Tongue (tissue), 2 donors: ENCODE measurements around the gene CCSER2. TPM values are rescaled to one million over a fixed set of nuclear protein-coding genes. Genes with fewer than 3 reads are reported as not detected.
"Not testable (repeated sequence)": the region's sequence is repeated elsewhere in the genome, so short reads cannot be mapped to it uniquely, and the experiment has no call there.

ENCODE experiments used
- DNase-seq: peaks from one replicate; pipeline ENCODE4 v3.0.0-alpha.2; 2015
- total RNA-seq: library from RNA; depleted of rRNA; stranded (reverse); fragments of >200 nt; gene quantifications from one replicate; pipeline ENCODE4 v1.2.3, GENCODE V29; 2014

The CCSER2 gene
- total RNA-seq, 1 donor from 2014 or later: 67.2 TPM

- no peak for DNase-seq
These were observed 63.8 kb downstream of the CCSER2 start for GRCh38 chr10:84392181-84392580.

- no peak for DNase-seq
These were observed 67.2 kb downstream of the CCSER2 start for GRCh38 chr10:84395581-84395980.

- DNase-seq: no peak
These were observed 69.4 kb downstream of the CCSER2 start for GRCh38 chr10:84397735-84398144.

DNA sequence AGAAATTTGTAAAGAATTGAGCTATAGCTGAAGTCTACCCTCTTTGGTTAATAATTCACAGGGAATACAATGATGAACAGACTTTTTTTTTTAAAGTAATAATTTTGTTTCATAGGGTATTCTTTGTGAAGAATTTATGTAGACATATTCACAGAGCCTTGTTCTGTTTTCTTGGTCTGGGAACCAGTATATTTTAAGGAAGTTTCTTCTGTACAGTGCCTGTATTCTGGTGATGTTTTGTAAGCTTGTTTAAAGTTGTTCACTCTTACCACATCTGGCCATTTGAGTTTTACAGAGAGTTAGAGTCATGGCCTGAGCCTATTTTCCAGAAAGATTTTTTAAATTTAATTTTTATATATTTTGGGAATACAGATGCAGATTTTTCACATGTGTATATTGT is 70.3 kb downstream of the CCSER2 start:
- DNase-seq: no peak

- DNase-seq: peak; percentile 7
These were observed 73.6 kb downstream of the CCSER2 start for GRCh38 chr10:84401854-84402611.

DNA sequence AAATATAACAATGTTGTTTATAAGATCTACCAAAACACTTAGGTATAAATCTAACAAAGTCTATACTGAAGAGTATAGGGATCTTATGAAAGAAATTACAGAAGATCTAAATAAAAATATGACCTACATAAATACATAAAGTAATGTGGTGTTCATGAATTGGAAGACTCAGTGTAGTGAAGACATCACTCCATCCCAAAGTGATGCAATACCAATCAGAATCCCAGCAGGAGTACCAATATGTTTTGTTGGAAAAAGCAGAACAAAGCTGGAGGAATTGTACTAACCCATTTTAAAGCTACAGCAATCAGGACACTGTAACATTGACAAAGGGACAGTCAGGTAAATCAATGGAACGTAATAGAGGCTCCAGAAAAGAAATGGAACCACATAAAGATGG is 76.4 kb downstream of the CCSER2 start:
- DNase-seq: no peak

GRCh38 chr10:84405662-84406061 is 77.3 kb downstream of the CCSER2 start:
- no peak for DNase-seq

DNA sequence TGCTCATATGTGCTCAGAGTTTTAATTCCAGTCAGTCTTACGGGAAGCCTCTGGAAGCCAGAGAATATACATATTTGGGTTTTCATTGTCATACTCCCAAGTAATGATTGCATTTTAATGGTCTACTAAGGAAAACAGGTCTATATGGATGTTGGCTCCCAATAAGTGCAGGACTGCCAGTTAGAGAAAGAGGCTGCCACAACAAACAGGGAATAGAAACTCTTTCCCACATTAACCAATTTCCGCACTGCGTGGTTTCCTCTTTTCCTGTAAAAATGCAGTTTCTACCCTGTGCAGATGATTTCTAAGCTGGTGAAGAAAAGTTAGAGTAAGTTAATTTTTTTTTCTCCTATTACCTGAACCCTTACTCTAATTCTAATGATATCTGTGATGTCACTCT is 78.2 kb downstream of the CCSER2 start:
- DNase-seq: peak; percentile 24

DNA sequence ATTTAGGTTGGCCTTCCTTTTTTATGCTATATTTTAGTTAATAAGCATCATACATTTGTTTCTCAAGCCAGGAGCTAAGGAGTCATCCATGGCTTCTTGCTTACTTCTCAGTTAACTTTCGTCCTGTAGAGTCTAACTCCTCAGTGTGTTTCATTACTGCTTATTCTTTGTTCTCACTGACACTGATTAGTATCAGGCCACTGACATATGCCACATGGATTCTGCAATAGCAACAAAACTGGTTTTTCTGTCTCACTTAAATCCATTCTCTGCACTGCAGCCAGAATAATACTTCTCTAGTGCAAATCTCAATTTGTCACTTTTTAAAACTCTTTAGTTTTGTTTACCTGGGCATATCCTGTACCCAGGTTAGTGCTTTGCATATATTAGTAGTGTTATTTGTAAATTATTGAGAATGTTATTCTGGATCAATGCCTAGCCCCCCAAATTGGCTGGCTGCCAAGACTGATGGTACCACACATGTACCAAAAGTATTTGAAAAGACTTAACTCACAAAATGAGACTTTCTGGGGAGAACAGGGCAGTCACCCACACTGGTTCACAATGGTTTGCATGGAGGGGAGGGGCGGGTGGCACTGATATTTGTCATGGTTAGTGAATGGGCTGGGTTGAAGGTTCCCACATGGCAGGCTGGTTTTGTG is 79.1 kb downstream of the CCSER2 start:
- peak; percentile 29 for DNase-seq

DNA sequence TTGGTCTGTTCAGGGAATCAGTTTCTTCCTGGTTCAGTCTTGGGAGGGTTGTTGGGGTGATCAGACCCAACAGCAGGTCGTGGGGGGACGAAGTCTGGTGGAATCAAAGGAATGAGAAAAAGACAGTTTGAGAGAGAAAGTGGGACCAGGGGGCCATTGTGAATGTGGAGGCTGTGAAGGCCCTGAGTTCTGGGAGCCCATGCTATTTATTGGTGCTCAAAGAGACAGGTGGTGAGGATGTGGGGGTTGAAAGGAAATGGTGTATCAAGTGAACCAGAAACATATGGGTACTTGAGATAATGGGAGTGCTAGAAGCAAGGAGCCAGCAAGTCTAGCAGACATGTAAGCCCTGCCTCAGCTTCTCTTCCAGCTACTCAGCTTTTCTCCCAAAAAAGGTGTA is 84.1 kb downstream of the CCSER2 start:
- DNase-seq: no peak

DNA sequence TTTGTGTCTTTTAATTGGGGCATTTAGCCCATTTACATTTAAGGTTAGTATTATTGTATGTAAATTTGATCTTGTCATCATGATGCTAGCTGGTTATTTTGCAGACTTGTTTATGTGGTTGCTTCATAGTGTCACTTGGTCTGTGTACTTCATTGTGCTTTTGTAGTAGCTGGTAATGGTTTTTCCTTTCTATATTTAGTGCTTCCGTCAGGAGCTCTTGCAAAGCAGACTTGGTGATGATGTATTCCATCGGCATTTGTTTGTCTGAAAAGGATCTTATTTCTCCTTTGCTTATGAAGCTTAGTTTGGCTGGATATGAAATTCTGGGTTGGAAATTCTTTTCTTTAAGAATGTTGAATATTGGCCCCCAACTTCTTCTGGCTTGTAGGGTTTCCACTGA is 85.7 kb downstream of the CCSER2 start:
- not testable (repeated sequence) for DNase-seq

DNA sequence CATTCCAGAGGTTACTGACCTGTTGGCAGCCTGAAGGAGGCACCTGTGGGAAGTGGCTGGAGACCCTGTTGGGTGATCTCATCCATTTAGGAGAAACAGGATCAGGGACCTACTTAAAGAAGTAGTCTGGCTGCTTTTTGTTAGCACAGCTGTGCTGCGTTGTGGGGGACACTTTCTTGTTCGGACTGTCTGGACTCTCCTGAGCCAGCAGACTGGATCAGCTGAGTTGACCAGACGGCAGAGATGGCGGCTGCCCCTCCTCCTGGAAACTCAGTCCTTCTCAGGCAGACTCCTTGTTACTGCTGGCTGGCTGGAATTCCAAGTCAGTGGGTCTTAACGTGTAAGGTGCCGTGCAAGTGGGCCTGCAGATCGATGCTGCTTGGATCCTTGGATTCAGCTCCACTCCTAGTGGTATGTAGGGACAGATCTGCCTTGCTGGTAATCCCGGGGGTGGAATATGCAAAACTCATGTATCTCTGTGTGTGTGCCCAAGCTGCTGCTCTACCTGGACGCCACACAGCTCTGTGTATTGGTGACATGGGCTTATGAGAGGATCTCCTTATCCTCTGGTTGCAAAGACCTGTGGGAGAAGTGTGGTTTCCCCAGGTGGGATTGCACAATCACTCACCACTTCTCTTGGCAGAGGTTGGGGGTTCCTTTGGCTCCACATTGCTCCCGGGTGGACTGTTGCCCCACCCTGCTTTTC is 87.3 kb downstream of the CCSER2 start:
- DNase-seq: no peak

- DNase-seq: no peak
These were observed 87.8 kb downstream of the CCSER2 start for GRCh38 chr10:84416245-84416555.

DNA sequence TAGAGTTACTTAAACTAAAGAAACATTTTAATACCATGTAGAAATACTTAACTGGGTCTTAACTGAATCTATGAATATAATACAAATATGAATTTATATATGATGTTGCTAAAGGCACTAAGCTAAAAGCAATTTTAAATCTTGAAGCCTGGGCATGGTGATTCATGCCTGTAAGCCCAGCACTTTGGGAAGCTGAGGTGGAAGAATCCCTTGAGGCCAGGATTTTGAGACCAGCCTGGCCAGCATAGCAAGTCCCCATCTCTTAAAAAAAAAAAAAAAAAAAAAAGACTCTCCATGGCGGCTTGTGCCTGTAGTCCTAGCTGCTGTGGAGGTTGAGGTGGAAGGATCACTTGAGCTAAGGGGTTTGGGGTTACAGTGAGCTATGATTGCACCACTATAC is 95.3 kb downstream of the CCSER2 start:
- no peak for DNase-seq

DNA sequence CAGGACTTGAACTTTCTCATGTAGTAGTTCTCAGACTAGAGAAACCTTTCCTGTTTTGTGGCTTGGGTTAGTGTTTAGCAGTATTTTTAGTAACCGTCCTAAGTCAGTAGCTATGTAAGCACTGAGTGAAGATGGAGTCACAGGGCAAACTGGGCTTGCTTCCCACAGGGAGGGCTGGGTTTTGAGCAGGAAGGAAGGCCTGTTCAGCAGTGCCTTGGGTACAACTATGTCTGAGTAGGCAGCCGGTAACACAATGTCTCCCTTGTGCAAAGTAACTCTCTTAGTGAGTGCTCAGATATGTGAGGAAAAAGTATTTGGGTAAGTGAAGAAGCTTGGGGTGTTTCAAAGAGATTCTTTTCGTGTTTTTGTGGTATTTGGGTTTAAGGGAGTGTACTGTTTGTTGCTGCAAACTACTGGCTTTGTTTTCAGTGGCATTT is 96.4 kb downstream of the CCSER2 start:
- peak; percentile 89 for DNase-seq

DNA sequence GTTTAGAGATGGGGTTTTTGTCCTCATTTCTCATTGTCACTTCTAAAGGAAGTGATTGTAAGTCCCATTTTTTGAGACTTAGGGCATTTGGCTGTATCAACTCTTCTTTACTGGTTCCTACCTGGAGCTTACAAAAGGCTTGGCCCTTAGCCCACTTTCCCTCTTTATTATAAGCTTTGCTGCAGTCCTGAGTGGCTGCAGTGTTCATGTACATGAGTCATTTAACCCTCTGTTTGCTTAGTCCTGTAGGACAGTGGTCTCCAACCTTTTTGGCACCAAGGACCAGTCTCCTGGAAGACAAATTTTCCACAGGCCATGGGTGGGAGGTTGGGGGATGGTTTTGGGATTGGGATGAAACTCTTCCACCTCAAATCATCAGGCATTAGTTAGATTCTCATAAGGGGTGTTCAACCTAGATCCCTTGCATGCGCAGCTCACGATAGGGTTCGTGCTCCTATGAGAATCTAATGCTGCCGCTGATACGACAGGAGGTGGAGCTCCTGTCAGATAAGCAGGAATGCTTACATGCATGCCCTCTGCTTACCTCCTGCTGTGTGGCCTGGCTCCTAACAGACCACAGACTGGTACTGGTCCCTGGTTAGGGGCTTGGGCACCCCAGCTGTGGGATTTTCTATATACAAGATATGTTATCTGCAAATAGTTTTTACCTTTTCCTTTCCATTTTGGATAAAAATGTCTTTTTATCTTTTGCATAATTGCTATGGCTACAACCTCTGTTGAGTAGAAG is 99.7 kb downstream of the CCSER2 start:
- no peak for DNase-seq

GRCh38 chr10:84428711-84429110 is 100.3 kb downstream of the CCSER2 start:
- DNase-seq: no peak

DNA sequence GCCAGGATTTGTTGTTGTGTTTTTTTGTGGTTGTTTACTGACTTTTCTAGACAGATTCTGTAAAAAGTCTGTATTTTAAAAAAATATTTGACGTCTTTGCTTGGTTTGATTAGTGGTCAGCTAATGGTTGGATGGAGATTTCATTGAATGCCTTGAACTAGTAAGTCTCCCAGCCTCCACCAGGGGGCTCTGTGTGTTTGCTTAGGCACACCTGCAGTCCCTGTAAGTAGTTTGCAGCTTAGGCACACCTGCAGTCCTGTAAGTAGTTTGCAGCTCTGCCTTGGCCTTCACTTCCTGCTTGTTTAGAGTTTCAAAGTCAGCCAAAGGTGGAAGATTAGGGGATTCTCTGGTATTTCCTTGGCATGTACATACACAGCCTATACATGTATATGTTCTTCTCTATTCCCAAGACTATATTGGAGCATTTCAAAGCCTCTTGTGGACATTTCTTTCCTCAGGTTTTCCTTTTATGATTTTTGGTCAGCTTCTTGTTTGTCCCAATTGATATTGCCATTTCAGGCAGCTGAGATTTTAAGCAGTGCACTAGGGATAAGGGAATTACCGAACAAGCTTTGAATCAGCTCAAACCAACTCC is 101.6 kb downstream of the CCSER2 start:
- DNase-seq: peak; percentile 24

DNA sequence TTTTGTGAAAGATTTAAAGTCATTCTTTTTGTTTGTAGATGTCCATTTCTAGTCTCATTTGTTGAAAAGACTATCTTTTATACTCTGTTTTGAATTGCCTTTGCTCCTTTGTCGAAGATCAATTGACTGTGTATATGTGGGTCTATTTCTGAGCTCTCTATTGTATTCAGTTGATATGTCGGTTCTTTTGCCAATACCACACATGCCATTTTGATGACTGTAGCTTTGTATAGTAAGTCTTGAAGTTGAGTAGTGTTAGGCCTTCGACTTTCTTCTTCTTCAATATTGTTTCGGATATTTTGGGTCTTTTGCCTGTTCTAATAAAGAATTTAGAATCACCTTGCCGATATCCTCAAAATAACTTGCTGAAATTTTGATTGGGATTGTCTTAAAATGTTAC is 104.5 kb downstream of the CCSER2 start:
- DNase-seq: no peak

DNA sequence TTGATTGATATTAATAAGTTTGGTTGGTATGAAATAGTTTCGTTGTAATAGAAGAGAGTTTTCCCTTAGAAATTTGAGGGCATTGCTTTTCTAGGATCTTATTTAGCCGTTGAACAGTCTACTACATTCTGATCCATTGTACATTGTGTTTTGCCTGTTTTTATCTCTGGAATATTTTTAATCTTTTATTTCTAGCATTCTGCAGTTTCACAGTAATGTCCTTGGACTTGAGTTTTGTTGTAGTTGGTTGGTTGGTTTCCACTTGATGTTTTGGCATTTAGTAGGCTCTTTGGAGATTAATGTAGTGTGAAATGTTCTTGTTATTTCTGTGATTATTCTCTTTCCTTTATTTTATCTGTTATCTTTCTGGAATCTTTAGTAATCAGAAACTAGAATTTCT is 112.4 kb downstream of the CCSER2 start:
- DNase-seq: no peak

DNA sequence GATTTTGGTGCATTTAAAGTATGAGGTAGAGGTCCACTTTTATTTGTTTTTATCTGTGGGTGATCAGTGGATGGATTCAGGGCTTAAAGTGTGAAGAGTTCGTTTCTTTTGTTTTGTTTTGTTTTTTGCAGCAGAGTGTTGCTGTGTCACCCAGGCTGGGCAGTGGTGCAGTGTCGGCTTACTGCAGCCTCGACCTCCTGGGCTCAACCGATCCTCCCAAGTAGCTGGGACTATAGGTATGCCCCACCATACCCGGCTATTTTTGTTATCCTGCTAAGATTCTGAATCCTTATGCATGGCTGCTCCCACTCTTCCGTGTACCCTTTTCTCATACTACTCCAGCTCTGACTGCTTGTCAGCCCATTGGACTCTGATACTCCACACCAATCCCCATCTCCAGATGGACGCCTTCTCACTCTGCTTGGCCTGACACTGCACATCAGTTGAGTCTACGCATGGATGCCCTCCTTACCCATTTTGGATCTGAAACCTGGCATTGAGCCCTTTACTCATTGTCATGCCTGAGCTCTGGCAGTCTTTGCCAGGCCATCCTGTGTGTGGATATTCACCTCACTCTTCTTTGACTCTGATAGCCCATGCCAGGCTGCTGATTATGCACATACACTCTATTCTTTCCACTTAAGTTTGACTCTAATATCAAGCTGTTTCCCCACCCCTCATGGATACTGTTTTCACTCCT is 119.5 kb downstream of the CCSER2 start:
- DNase-seq: no peak

DNA sequence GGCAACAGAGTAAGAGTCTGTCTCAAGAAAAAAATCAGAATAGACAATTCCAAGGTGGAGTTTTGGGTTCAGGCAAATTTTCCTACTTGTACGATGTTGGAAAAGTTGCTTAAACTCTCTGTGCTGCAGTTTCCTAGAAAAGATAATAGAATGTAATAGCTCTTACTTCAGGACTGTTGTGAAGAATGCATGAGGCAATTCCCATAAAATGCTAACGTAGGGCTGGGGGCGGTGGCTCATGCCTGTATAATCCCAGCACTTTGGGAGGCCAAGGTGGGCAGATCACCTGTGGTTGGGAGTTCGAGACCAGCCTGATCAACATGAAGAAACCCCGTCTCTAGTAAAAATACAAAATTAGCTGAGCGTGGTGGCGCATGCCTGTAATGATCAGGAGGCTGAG is 121.0 kb downstream of the CCSER2 start:
- not testable (repeated sequence) for DNase-seq
